Colonic mucosa (tissue), 4 donors: ENCODE results near the gene SLK. TPM values are rescaled to one million over a fixed set of nuclear protein-coding genes. Genes with fewer than 3 reads are reported as not detected.

Experiments
- DNase-seq: peaks from one replicate; pipeline ENCODE4 v3.0.0-alpha.2; 2020
- H3K27ac ChIP-seq: fragments of 200-600 bp; one replicate; pipeline ENCODE4 v1.8.0; 2021
- H3K27me3 ChIP-seq: fragments of 200-600 bp; one replicate; pipeline ENCODE4 v1.8.0; 2021
- H3K36me3 ChIP-seq: fragments of 200-600 bp; one replicate; pipeline ENCODE4 v1.8.0; 2021
- H3K4me1 ChIP-seq: fragments of 200-600 bp; one replicate; pipeline ENCODE4 v1.8.0; 2021; ENCODE audit warnings: mild to moderate bottlenecking
- H3K4me3 ChIP-seq: fragments of 200-600 bp; one replicate; pipeline ENCODE4 v1.8.0; 2021
- H3K9ac ChIP-seq, 2 donors: one replicate each; pipeline ENCODE4 v1.7.0; 2013; ENCODE audit warnings: control low read depth in 2 of 2, low read depth in 2 of 2, low read length in 2 of 2
- H3K9me3 ChIP-seq: fragments of 200-600 bp; one replicate; pipeline ENCODE4 v1.8.0; 2021
- intact Hi-C: fragments of 100-400 bp; cut with DNase I; formaldehyde crosslinking; loops from one replicate; pipeline ENCODE4 v1.14.1; 2022
- total RNA-seq, 2 donors: library from RNA; stranded (reverse); fragmentation: NEBNext Ultra II Directional in 1 of 2; extraction: Animal tissue kit (Norgen Biotek cat#: 25700) in 1 of 2; gene quantifications; one replicate each; pipeline ENCODE4 v1.2.1, GENCODE V29; 2021
- TF ChIP-seq, protein P1 (sequence below): fragments of 200-600 bp; IDR thresholded peaks from one replicate; pipeline ENCODE4 v1.8.0; 2022; ENCODE audit warnings: antibody characterized with exemption, mild to moderate bottlenecking
- donor health status: healthy.
- donor health status: DM: no; HTN: no; CAD: no.
- donor health status: DM: no; HTN: no; CAD: no.

The SLK gene
- total RNA-seq, 2 donors from 2014 or later = 35.5 to 51.6 TPM

DNA sequence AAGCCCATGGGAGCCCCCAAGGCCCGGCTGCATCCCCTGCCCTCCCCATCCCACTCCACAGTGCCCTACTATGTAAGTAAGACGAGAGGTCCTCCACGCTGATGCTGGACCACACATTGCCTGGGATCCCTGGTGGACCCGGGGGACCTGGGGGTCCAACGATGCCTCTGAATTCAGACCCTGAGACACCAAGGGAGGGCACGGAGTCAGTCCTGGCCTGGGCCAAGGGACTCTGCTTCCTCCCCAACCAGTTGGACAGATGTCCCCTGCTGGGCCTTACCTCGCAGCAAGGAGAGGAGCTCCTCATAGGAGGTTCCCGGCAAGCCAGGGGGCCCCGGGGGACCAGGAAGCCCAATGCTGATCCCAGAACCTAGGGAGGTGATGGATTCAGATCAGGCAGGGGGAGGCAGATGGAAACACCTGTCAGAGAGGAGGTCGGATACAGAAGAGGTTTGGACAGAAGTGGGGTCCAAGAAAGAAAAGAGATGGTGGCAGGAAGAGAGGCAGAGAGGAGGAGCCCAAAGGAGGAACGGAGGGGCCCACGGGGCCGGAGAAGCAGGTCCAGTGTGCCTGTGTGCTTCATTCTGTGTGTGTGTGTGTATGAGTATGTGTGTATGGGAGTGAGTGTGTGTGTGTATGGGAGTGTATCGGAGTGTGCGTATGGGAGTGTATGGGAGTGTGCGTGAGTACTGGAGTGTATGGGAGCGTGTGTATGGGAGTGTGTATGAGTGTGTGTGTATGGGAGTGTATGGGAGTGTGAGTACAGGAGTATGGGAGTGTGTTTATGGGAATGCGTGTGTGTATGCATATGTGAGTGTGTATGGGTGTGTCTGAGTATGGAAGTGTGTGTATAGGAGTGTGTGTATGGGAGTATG is 68.5 kb downstream of the SLK start:
- no peak overlapping the region for H3K9ac ChIP-seq
- no peak for DNase-seq
- intact Hi-C loops = no loop called here
- no peaks in the 10 kb centered on the region for H3K27me3 ChIP-seq
- TF ChIP-seq, protein P1, sequence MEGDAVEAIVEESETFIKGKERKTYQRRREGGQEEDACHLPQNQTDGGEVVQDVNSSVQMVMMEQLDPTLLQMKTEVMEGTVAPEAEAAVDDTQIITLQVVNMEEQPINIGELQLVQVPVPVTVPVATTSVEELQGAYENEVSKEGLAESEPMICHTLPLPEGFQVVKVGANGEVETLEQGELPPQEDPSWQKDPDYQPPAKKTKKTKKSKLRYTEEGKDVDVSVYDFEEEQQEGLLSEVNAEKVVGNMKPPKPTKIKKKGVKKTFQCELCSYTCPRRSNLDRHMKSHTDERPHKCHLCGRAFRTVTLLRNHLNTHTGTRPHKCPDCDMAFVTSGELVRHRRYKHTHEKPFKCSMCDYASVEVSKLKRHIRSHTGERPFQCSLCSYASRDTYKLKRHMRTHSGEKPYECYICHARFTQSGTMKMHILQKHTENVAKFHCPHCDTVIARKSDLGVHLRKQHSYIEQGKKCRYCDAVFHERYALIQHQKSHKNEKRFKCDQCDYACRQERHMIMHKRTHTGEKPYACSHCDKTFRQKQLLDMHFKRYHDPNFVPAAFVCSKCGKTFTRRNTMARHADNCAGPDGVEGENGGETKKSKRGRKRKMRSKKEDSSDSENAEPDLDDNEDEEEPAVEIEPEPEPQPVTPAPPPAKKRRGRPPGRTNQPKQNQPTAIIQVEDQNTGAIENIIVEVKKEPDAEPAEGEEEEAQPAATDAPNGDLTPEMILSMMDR = no peak
- H3K4me3 ChIP-seq = no peak overlapping the region
- H3K4me1 ChIP-seq = no peaks in the 10 kb centered on the region
- no peaks in the 10 kb centered on the region for H3K36me3 ChIP-seq
- no peak overlapping the region for H3K27ac ChIP-seq
- no peaks in the 10 kb centered on the region for H3K9me3 ChIP-seq

GRCh38 chr10:104036069-104036384 is 69.1 kb downstream of the SLK start:
- H3K9ac ChIP-seq = no peak overlapping the region
- TF ChIP-seq, protein P1 = no peak
- no peaks in the 10 kb centered on the region for H3K36me3 ChIP-seq
- H3K27ac ChIP-seq = no peak overlapping the region
- no peak for DNase-seq
- H3K4me1 ChIP-seq = no peaks in the 10 kb centered on the region
- no peaks in the 10 kb centered on the region for H3K27me3 ChIP-seq
- intact Hi-C loops = no loop called here
- no peak overlapping the region for H3K4me3 ChIP-seq
- H3K9me3 ChIP-seq = no peaks in the 10 kb centered on the region

- H3K27ac ChIP-seq = no peak overlapping the region
- no peak overlapping the region for H3K9ac ChIP-seq
- TF ChIP-seq, protein P1 = no peak
- no peaks in the 10 kb centered on the region for H3K4me1 ChIP-seq
- no peaks in the 10 kb centered on the region for H3K27me3 ChIP-seq
- no peak for DNase-seq
- intact Hi-C loops = no loop called here
- H3K36me3 ChIP-seq = no peaks in the 10 kb centered on the region
- H3K9me3 ChIP-seq = no peaks in the 10 kb centered on the region
- H3K4me3 ChIP-seq = no peak overlapping the region
Measured at GRCh38 chr10:104036518-104037260, 69.7 kb downstream of the SLK start.

- Histone ChIP-seq H3K27ac (no peak overlapping the region), H3K4me1 (no peaks in the 10 kb centered on the region), H3K27me3 (no peaks in the 10 kb centered on the region), H3K4me3 (no peak overlapping the region), H3K9ac (no peak overlapping the region), H3K36me3 (no peaks in the 10 kb centered on the region), H3K9me3 (no peaks in the 10 kb centered on the region)
- no peak for DNase-seq
- intact Hi-C loops = no loop called here
- TF ChIP-seq, protein P1 = no peak
Measured at GRCh38 chr10:104037261-104037951, 70.5 kb downstream of the SLK start.

- TF ChIP-seq, protein P1 = no peak
- H3K27me3 ChIP-seq = no peaks in the 10 kb centered on the region
- no peak overlapping the region for H3K27ac ChIP-seq
- H3K9ac ChIP-seq = no peak overlapping the region
- H3K36me3 ChIP-seq = no peaks in the 10 kb centered on the region
- H3K9me3 ChIP-seq = no peaks in the 10 kb centered on the region
- intact Hi-C loops = no loop called here
- no peak overlapping the region for H3K4me3 ChIP-seq
- no peak for DNase-seq
- no peaks in the 10 kb centered on the region for H3K4me1 ChIP-seq
Measured at GRCh38 chr10:104038537-104038936, 71.6 kb downstream of the SLK start.
